DOHH2 (cell line): ENCODE measurements around the gene COTL1.
A peak's percentile ranks its signal among the peaks of the same experiment; 100 is the strongest.

ENCODE experiments used
- H3F3A ChIP-seq: fragments of 200-600 bp; sonication (generic), shearing (Covaris generic); 2 replicates; pipeline ENCODE4 v1.6.0; 2016; ENCODE audit warnings: antibody characterized with exemption, mild to moderate bottlenecking; ENCODE audit not compliant: control insufficient read depth, insufficient read depth
- H3K27ac ChIP-seq: fragments of 200-600 bp; sonication (generic); 2 replicates; pipeline ENCODE4 v1.5.1; 2014; ENCODE audit warnings: low read depth, mild to moderate bottlenecking, low read length, moderate library complexity
- H3K27me3 ChIP-seq: fragments of 200-600 bp; sonication (generic); 2 replicates; pipeline ENCODE4 v1.6.1; 2014; ENCODE audit warnings: mild to moderate bottlenecking, low read length, mixed read lengths; ENCODE audit not compliant: control insufficient read depth
- H3K36me3 ChIP-seq: fragments of 200-600 bp; sonication (generic); 2 replicates; pipeline ENCODE4 v1.6.1; 2014; ENCODE audit warnings: mild to moderate bottlenecking, low read length, moderate library complexity, mixed read lengths; ENCODE audit not compliant: control insufficient read depth
- H3K4me1 ChIP-seq: fragments of 200-600 bp; sonication (generic); 2 replicates; pipeline ENCODE4 v1.6.1; 2014; ENCODE audit warnings: mild to moderate bottlenecking, low read length, mixed read lengths; ENCODE audit not compliant: control insufficient read depth
- H3K4me2 ChIP-seq: fragments of 200-600 bp; sonication (generic); 2 replicates; pipeline ENCODE4 v1.6.0; 2014; ENCODE audit warnings: mild to moderate bottlenecking, low read length, moderate library complexity
- H3K4me3 ChIP-seq: fragments of 200-600 bp; sonication (generic); 2 replicates; pipeline ENCODE4 v1.5.1; 2014; ENCODE audit warnings: mild to moderate bottlenecking, low read length, mixed read lengths
- H3K79me2 ChIP-seq: fragments of 200-600 bp; sonication (generic); 2 replicates; pipeline ENCODE4 v1.6.1; 2014; ENCODE audit warnings: mild to moderate bottlenecking, low read length, mixed read lengths; ENCODE audit not compliant: control insufficient read depth
- H3K9me2 ChIP-seq: fragments of 200-600 bp; sonication (generic); replicated peaks from 2 replicates; pipeline ENCODE4 v1.6.1; 2014; ENCODE audit warnings: mild to moderate bottlenecking, low read length, mixed read lengths; ENCODE audit not compliant: control insufficient read depth
- H3K9me3 ChIP-seq: fragments of 200-600 bp; sonication (generic); 2 replicates; pipeline ENCODE4 v1.6.1; 2014; ENCODE audit warnings: antibody characterized with exemption, low read length, mixed read lengths; ENCODE audit not compliant: control insufficient read depth, insufficient read depth
- H4K20me1 ChIP-seq: fragments of 200-600 bp; sonication (generic); 2 replicates; pipeline ENCODE4 v1.6.0; 2014; ENCODE audit warnings: low read depth, mild to moderate bottlenecking, antibody characterized with exemption, low read length, moderate library complexity; ENCODE audit not compliant: control insufficient read depth, insufficient read depth
- CTCF ChIP-seq: fragments of 200-600 bp; sonication (generic); IDR thresholded peaks from one replicate; pipeline ENCODE4 v1.5.1; 2014; ENCODE audit warnings: antibody characterized with exemption, mild to moderate bottlenecking, low read depth, low read length; ENCODE audit not compliant: poor library complexity, severe bottlenecking
- EZH2phosphoT487 ChIP-seq: fragments of 200-600 bp; sonication (generic); IDR thresholded peaks from 2 replicates; pipeline ENCODE4 v1.6.1; 2017; ENCODE audit warnings: borderline replicate concordance, mild to moderate bottlenecking, antibody characterized with exemption, low read length, moderate library complexity, mixed read lengths

The COTL1 gene, protein sequence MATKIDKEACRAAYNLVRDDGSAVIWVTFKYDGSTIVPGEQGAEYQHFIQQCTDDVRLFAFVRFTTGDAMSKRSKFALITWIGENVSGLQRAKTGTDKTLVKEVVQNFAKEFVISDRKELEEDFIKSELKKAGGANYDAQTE

GRCh38 chr16:84617791-84618580 lies at the start of gene COTL1:
Gene COTL1 (minus strand): TSS chr16:84618078. CDS start chr16:84617914, 164 bp downstream.
- no peaks in the 10 kb centered on the region for H3K27me3 ChIP-seq
- 0 out of 2 replicates have a peak within 1 kb of the TSS, but pooled peaks have one; percentile 26 for H3K27ac ChIP-seq
- no peaks in the 10 kb centered on the region for H3K9me3 ChIP-seq
- H3K4me3 ChIP-seq: peak within 1 kb of the TSS; percentile 96
- H3K79me2 ChIP-seq: peaks cover 48% of the 10 kb centered on the region
- peaks cover 39% of the 10 kb centered on the region for H3K36me3 ChIP-seq
- H3K9me2 ChIP-seq: no peaks in the 10 kb centered on the region
- H4K20me1 ChIP-seq: peaks cover 6% of the 10 kb centered on the region; the same call in 1 of the 2 replicates
- peak within 1 kb of the TSS; percentile 91 for H3K4me2 ChIP-seq
- peaks cover 70% of the 10 kb centered on the region for H3K4me1 ChIP-seq
- no peak for TF ChIP-seq EZH2phosphoT487
- no peak for TF ChIP-seq CTCF
- H3F3A ChIP-seq: peaks cover 20% of the 10 kb centered on the region

GRCh38 chr16:84665843-84666242 lies 48.0 kb upstream of the COTL1 start:
- no peak overlapping the region; the same call in 1 of the 2 replicates for H3K4me2 ChIP-seq
- H4K20me1 ChIP-seq: no peaks in the 10 kb centered on the region
- H3K27me3 ChIP-seq: no peaks in the 10 kb centered on the region
- peaks cover 40% of the 10 kb centered on the region for H3K4me1 ChIP-seq
- H3K9me3 ChIP-seq: no peaks in the 10 kb centered on the region
- H3K9me2 ChIP-seq: no peaks in the 10 kb centered on the region
- H3F3A ChIP-seq: peaks cover 3% of the 10 kb centered on the region; the same call in 1 of the 2 replicates
- no peak overlapping the region for H3K27ac ChIP-seq
- no peak overlapping the region for H3K4me3 ChIP-seq
- H3K79me2 ChIP-seq: no peaks in the 10 kb centered on the region
- peaks cover 29% of the 10 kb centered on the region for H3K36me3 ChIP-seq
- no peak for TF ChIP-seq EZH2phosphoT487
- TF ChIP-seq CTCF: no peak

DNA sequence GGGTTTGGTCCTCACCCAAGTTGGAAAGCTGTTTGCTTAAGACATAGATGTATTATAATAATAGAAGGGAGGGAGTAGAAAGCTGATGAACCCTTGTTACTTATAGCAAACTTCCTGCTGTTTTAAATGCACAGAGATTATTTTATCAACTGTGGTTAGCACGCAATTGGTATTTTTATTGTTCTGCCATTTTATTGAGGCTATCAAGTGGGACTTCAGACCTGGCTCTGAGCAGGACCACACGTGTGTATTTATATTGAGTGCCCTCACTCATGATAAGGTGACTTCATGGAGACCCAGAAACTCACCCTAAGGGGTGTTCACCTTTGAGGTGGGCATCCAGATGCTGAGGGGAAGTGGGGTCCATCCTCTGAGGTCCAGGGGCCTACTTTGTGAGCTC lies 47.5 kb upstream of the COTL1 start:
- no peaks in the 10 kb centered on the region for H3K79me2 ChIP-seq
- peak overlapping the region; percentile 79; the same call in 1 of the 2 replicates for H3K4me2 ChIP-seq
- peaks cover 40% of the 10 kb centered on the region for H3K4me1 ChIP-seq

More for the DNA sequence above, 47.5 kb upstream of the COTL1 start:
- Histone ChIP-seq H3K9me2 (no peaks in the 10 kb centered on the region), H3K36me3 (peaks cover 29% of the 10 kb centered on the region), H3K27ac (no peak overlapping the region), H3K4me3 (no peak overlapping the region), H3K9me3 (no peaks in the 10 kb centered on the region), H3F3A (peaks cover 3% of the 10 kb centered on the region; the same call in 1 of the 2 replicates), H4K20me1 (no peaks in the 10 kb centered on the region), H3K27me3 (no peaks in the 10 kb centered on the region)
- TF ChIP-seq CTCF (no peak), EZH2phosphoT487 (no peak)
